ENCODE data around the gene MED13L.

MED13L gene

DNA sequence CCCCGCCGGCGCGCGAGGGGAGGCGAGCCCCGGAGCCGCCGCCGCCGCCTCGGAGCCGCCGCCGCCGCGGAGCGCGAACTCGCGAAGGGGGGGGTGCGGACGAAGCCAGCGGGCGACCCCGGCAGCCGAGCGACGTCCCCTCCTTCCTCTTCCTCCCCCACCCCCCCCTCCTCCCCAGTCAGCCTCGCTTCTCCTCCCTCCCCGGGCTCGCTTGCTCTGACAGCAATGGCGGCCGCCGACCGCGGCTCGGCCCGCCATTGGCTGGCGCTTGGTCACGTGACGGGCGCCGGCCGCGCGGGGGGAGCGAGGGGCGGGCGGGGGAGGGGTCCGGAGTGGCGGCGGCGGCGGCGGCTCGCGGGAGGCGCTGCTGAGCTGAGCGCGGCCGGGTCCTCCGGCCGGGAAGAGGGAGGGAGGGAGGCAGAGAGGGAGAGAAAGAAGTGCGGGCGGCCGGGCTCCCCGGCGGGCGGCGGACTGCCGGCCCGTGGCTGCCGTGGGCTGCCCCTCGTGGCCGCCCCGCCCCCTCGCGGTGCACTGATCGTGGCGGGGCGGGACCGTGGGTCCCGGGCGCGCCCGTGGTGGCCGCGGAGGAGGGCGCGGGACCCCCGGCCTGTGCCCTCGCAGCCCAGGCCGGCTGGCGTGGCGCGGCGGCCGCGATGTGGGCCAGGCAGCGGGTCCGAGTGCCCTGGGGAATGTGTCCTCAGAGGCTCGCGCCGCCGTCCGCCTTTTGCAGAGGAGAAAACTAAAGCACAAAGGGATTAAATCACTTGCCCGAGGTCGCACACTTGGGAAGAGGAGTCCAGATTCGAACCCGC, at the start of gene MED13L:
Gene MED13L, minus strand, starts transcription at position 227 of the 812 bp plus-strand sequence. CDS start 562 bp downstream, outside the sequence.
- FAIRE-seq, result no peak

DNA sequence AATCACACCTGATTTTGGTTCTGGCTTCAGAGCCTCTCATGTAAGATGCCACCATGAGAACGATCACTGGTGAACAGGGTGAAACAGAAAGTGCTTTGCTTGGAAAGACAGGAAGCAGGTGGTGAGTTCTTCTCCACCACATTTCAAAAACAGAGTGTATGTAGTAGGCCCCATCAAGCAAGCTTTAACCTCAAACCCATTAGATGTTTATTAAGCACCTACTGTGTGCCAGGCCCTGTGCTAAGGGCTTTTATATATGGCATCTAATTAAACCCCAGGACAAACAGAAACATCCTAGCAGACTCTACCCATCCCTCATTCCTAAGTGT, 47.8 kb upstream of the MED13L start:
- no peak for FAIRE-seq

DNA sequence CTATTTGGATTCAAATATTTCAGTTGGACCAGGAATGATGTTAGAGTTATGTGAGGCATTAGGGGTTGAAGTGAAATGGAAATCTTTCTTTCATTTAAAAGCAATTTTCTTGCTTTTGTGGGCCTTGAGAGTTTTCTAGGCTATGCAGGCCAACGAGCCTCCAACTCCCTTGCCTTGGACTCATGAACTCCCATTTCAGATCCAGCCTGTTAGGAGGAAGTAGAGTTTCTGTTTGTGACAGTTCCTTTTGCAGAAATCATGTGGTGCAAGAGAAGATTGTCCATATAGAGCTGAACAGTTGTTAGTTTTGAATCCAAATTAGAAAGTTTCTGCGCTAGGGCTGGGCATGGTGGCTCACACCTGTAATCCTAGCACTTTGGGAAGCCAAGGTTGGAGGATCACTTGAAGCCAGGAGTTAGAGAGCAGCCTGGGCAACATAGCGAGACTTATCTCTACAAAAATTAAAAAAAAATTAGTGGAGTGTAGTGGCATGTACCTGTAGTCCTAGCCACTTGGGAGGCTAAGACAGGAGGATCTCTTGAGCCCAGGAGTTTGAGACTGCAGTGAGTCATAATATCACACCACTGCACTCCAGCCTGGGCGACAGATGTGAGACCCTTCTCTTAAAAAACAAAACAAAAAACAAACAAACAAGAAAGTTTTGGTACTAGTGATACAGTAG, 47.3 kb upstream of the MED13L start:
- FAIRE-seq, result no peak

DNA sequence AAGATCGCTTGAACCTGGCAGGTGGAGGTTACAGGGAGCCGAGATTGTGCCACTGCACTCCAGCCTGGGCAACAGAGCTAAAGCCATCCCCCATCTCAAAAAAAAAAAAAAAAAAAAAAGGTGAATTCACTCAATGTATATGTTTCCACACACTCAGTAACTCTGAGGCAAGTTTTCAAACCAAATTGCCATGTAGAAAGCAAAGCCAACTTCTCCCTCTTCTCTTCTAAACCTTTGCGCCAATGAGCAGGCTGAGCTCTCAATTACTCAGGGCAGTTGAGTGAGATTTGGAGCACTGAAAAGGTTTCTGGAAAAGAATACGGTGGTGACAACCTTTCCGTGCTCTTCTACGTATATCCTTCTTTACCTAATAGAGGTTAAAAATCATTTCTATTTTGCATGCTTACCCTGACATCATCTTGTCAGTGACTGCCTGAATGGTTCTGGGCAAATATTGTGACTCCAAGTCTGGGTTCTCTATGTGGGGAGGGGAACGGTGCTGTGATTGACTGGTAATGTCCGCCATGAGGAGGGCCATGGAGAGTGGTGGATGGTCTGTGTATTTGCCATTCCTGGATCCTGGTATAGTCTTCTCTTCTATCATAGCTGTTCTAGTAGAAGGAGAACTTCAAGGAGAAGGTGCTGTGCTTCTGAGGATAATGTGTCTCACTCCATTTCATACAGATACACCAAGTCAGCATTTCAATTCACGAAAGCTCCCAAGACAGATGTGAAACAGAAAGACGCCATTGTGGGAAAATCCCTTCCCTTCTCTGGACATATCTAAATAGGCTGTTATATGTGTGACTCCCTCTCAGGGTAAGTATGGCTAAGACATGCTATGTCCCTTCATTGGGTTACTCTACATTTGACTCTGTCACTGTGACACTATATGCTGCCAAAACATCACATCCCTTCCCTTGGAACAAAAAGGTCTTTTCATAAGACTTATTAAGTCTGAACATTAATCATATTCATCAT, 46.2 kb upstream of the MED13L start:
- FAIRE-seq, result no peak

GRCh38 chr12:116321913-116322312, 44.4 kb upstream of the MED13L start:
- FAIRE-seq, result no peak

DNA sequence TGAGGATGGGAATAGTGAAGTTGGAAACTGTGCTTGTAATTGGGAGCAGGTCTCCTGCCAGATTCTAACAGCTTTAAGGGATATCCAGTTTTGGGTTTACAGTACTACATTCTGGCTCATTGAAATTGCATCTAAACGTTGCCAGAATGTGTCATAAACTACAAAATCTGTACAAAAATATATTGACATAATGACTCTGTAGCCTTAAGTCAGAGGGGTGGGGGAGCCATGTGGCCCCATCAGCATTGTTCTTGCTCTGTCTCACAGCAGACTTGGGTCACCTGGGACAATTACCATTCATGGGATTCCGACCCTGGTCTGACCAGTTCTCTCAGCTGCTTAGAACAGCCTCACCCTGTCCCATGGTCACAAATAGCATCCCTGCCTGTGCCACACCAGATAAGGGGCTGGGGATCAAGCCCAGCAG, 43.3 kb upstream of the MED13L start:
- no peak for FAIRE-seq

DNA sequence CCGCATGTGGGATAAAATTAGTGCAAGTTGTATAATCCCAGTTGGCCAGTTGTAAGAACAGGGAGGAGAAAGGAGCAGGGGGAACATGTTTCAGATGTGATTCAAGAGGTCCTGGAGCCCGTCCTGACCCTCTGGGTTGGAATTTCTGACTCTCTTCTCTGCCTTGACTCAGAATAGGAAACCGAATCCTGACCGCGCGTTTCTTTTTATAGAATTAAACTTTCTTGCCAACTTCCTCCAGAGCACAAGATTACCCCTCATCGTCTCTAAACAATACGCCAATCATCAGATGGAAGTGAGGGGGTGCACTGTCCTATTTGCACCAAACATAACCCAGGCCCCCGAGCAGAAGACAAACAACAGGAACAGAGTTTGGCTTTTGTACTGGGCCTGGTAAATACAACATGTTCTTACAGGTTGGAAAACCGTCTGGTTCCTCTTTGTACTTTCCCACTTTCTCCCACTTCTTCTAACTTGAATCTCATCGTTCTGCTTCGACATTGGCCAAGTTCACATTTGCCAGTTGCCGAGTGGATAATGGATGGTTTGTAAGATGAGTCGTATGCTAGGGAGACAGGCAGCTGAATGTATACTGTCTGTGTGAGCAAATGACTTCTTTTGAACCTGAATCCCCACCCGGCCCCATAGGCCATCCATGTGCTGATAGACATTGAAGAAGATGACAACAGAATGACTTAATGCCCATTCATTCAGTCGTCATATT, 42.6 kb upstream of the MED13L start:
- FAIRE-seq, result no peak

- no peak for FAIRE-seq
Observed at GRCh38 chr12:116319233-116319897, 41.9 kb upstream of the MED13L start.

- no peak for FAIRE-seq
Observed at GRCh38 chr12:116318576-116319232, 41.2 kb upstream of the MED13L start.

DNA sequence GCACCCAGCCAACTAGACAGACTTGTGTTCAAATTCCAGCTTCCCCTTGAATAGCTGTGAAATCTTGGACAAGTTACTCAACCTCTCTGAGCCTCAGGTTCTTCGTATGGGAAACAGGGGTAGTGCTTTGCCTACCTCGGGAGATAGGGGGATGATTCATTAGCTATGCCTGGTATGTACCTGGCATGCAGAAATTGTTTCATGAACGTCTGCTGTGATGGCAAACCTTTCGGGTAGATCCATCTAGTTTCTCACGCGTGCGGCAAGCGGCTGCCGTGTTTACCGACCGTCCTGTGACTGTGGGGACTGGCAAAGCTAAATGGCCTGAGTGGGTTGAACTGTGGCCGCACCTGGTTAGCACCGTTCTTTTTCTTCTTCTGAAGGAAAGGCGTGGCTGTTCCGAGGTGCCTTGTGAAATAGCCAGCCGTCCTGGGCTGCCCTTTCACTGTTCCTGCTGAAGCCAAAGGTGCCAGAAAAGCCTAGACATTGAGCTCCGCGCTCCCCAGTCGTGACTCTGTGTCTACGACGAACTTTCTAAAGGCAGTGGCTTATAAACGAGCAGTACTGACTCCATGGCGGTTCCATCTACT, 40.6 kb upstream of the MED13L start:
- no peak for FAIRE-seq

- FAIRE-seq, result no peak
Observed at GRCh38 chr12:116317139-116317538, 39.6 kb upstream of the MED13L start.

- no peak for FAIRE-seq
Observed at GRCh38 chr12:116314477-116314876, 37.0 kb upstream of the MED13L start.

DNA sequence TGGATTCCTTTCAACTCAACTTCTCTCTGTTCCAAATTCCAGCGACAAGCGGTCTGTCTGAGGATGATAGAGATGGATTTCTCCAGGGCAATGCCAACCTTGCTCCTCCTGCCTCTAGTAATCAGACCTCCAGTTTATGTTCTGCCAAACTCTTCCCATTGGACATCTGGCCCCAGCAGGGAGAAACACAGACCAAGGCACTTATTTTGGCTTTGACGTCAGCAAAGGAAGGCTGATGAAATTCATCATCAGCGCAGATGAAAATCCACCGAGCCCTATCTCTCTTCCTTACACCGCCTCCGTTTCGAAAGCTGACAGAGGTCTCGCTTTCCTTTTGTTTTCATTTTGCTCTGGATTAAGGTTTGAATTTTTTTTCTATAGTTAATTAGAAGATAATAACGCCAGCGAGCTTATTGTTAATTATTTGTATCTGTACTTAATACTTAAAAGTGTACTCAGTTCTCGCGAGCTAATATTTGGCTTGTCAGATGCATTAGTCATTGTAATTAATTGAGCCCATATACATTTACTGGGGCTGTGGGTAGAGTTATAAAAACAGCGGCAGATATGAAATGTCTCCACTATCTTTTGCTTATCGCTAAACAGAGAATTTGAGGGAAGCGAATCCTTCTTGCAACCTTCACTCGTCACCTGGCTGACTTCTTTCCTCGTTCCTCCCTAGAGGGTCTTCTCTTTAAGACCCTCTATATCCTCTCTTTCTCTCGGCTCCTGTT, 35.9 kb upstream of the MED13L start:
- FAIRE-seq, result no peak

DNA sequence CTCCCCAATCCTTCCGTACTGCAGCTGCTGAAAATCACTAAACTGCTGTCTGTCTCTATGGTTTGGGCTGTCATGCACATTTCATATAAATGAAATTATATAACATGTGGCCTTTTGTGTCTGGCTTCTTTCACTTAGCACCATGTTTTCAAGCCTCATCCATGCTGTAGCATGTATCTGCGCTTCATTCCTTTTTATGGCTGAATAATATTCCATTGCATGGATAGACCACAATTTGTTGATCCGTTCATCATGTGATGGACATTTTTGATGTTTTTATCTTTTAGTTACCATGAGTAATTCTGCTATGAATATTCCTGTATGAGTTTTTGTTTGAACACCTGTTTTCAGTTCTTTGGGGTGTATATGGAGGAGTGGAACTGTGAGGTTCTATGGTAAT, 32.6 kb upstream of the MED13L start:
- no peak for FAIRE-seq

GRCh38 chr12:116309343-116309742, 31.9 kb upstream of the MED13L start:
- no peak for FAIRE-seq

DNA sequence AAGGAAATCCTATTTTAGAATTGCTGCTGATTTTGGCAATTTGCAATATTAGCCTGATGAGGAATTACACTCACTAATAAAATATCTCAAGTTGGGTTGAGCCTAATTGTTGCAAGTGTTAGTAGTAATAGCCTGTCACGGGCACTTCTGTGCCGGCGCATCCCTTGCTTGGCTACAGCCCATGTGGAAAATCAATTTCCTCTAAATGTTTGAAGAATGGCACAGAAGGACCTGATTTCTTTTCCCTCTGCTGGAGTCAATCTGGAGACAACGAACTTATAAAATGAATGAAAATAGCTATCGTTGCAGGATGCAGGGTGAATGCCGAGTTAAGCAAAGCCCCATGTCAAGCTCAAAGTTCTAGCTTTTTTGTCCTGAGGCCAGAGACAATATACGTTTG, 31.2 kb upstream of the MED13L start:
- FAIRE-seq, result no peak

DNA sequence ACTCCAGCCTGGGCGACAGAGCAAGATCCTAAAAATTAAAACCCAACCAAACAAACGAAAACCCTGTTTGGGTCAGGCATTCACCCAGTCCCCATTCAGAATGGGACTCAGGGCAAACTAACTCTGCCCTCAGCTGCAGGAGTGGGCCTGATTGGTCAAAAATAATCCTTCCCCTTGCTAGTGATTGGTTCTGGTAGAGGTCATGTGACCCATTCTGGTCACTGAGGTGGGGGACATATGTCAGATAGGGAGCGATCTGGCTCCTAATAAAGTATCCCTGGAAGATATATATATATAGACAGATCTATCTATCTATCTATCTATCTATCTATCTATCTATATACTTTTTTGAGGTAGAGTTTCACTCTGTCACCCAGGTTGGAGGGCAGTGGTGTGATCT, 29.5 kb upstream of the MED13L start:
- no peak for FAIRE-seq

- no peak for FAIRE-seq
Observed at GRCh38 chr12:116306506-116306905, 29.0 kb upstream of the MED13L start.

GRCh38 chr12:116304621-116305020, 27.1 kb upstream of the MED13L start:
- FAIRE-seq, result no peak

DNA sequence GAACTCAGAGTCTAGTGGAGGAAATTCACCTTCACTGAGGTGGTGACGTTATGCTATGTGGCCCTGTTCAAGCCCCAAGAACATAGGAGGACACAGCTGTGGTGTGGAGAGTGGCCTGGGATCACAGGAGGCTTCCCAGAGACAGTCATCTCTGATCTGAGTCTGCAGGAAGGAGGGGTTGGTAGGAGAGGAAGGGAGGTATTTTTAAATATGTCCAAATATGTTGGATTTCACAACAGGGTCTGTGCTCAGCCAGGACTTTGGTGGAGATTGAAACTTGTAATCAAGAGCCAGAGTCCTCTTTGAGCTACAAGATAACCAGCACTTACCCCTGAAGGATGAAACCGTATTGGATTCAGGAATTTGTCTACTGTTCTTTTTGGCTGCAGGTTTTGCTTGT, 26.4 kb upstream of the MED13L start:
- FAIRE-seq, result no peak

Data from TTC549 (cell line).